Measurements from ENCODE around the gene MTR.

The MTR gene

GRCh38 chr1:236795035-236795756, at the start of gene MTR:
TSS of gene MTR (plus strand) at chr1:236795292. CDS start at chr1:236795704, 412 bp downstream.
- H3K4me3 ChIP-seq (ENCODE audit: low read length) = peak within 1 kb of the TSS; percentile 99
- TF ChIP-seq ZNF274 (IDR thresholded peaks at IDR 0.05; ENCODE audit: low read depth, low read length) = no peak

DNA sequence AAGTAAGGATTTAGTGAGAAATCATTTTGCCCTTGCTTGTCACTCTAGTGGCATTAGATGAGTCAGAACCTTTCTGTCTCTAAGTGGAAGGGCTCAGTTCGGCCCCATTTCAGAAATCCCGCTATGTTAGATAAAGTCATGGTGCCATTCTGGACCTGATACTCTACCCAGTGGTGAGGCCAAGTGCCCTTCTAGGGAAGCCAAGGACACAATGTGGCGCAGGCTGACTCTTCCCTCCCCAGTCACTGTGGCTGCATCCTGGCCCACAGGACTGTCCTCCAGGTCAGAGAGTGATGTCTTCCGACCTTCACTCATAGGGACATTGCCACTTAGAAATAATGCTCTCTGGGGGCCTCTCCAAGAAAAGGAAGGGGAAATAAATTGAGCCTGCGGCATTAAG, 48.3 kb upstream of the MTR start:
- no peak overlapping the region for H3K4me3 ChIP-seq (ENCODE audit: low read length)
- no peak for TF ChIP-seq ZNF274 (IDR thresholded peaks at IDR 0.05; ENCODE audit: low read depth, low read length)

DNA sequence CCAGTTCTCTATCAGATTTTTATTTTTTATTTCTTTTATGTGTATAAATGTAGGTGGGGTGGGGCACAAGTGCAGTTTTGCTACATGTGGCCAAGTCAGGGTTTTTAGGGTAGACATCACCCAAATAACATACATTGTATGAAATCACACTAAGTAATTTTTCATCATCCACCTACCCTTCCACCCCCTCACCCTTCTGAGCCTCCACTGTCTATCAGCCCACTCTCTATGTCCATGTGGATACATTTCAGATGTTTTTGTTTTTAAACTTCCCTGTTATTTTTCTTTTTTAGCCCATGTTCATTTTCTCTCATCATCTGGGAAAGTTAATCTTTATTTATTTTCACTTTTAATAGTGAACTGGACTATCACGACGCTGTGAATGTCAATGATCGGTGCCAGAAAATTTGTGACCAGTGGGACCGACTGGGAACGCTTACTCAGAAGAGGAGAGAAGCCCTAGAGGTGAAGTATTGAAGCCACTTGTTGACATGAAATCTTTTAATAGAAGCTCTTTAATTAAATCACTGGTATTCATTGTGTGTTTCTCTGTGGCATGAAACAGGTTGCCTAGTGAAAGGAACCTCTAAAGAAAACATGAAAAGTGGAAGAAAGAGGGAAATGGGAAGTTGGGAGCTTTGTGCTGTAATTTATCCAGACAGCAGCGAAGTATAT, 47.6 kb upstream of the MTR start:
- H3K4me3 ChIP-seq (ENCODE audit: low read length) = no peak overlapping the region
- TF ChIP-seq ZNF274 (IDR thresholded peaks at IDR 0.05; ENCODE audit: low read depth, low read length) = no peak

DNA sequence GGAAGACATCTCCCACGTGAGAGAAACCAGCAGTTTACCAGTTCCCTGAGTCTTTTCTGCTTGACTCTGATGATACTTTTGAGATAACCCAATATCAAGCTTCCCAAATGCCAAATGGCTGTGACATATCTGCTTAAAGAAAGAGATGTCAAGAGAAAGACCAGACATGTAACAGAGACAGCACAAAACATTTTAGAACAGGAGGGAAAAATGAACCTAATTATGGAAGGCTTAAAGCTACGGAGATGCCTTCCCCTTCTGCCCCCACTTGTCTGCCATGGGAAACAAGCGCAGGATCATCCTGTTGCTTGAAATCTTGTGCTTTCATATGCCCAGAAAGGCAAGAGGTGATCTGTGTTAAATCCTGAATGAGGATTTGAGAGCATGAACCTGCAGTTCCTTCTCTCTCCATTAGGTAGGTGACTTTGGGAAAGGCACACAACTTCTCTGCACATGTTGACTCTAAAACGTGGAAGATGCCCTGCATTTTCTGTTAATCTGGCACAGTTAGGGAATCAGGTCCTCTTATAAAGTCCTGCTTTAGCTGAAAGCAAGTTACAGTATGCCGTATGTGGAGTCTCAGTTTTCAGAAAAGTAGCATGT, 46.7 kb upstream of the MTR start:
- no peak overlapping the region for H3K4me3 ChIP-seq (ENCODE audit: low read length)
- no peak for TF ChIP-seq ZNF274 (IDR thresholded peaks at IDR 0.05; ENCODE audit: low read depth, low read length)

DNA sequence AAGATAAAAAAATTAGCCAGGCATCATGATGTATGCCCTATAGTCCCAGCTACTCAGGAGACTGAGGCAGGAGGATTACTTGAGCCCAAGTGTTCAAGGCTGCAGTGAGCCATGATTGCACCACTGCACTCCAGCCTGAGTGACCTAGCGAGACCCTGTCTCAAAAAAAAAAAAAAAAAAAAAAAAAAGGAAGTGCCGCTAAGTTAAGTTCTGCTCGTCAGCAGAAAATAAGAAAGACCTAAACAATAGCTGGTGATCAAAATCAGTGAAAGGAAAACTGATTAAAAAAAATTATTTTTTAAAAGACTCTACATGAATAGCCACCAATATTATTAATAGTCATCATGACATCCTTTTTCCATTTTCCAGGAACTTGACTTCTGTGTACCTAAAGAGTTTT, 44.2 kb upstream of the MTR start:
- TF ChIP-seq ZNF274 (IDR thresholded peaks at IDR 0.05; ENCODE audit: low read depth, low read length) = no peak
- no peak overlapping the region for H3K4me3 ChIP-seq (ENCODE audit: low read length)

GRCh38 chr1:236751385-236751784, 43.7 kb upstream of the MTR start:
- no peak for TF ChIP-seq ZNF274 (IDR thresholded peaks at IDR 0.05; ENCODE audit: low read depth, low read length)
- no peak overlapping the region for H3K4me3 ChIP-seq (ENCODE audit: low read length)

GRCh38 chr1:236751935-236752334, 43.2 kb upstream of the MTR start:
- no peak for TF ChIP-seq ZNF274 (IDR thresholded peaks at IDR 0.05; ENCODE audit: low read depth, low read length)
- no peak overlapping the region for H3K4me3 ChIP-seq (ENCODE audit: low read length)

DNA sequence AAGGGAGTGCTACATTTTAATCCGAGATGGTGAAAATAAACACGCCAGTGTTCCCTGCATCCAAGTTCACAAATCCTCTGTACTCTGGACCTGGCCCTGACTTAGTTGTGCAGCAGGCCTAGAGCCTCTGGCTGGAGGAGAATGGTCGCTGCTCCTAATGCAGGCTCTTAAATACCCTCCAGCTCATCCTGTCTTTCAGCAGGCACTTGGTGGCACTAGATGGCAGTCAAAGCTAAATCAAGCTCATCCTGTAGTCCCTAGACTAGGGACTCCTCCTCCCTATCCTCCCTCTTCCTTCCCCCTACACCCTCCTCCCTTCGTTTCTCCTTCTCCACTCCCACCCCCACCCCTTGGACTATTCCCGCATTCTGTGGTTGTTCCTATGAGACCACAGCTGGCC, 41.6 kb upstream of the MTR start:
- no peak overlapping the region for H3K4me3 ChIP-seq (ENCODE audit: low read length)
- no peak for TF ChIP-seq ZNF274 (IDR thresholded peaks at IDR 0.05; ENCODE audit: low read depth, low read length)

- H3K4me3 ChIP-seq (ENCODE audit: low read length) = no peak overlapping the region
- TF ChIP-seq ZNF274 (IDR thresholded peaks at IDR 0.05; ENCODE audit: low read depth, low read length) = no peak
Observed at GRCh38 chr1:236753964-236754363, 41.1 kb upstream of the MTR start.

DNA sequence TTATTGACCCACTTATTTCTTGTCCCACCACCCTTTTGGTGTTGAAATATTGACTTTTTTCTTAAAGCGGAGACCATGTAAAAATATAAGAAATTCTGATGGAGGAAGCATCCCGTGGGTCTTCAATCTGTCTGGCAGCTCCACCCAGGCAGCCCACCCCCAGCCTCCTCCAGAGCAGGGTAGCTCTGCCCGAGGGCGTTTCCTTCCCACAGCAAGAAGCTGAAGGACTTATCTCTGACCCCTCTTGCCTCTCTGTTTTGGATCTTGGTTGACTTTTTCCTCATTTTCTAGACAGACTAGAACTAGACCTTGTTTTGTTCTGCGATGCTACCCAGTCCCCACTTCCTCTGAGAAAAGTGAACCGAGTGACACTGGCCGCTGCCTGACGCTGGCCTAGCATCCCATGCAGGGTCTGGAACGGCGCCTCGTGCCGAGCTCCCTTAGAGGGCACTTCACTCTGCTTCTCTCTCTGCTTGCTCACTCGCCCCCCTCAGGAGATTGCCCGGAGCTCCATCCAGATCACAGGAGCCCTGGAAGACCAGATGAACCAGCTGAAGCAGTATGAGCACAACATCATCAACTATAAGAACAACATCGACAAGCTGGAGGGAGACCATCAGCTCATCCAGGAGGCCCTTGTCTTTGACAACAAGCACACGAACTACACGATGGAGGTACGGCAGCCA, 40.4 kb upstream of the MTR start:
- no peak for TF ChIP-seq ZNF274 (IDR thresholded peaks at IDR 0.05; ENCODE audit: low read depth, low read length)
- no peak overlapping the region for H3K4me3 ChIP-seq (ENCODE audit: low read length)

DNA sequence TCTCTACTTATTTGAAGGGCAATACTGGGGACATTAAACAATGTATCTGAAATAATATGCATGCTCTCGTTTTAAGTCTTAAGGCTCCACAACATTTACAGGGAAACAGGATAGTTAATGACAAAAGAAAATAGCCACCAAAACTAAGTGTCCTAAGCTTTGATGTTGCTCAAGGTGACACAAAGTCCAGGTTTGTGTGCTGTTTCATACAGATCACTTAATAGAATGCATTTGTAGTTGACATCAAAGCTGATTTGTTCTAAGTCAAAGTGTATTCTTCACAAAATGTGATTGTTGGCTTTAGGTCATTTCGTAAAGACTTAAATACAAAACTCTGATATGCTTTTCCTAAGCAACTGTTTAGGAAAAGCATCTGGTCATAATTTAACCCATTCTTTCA, 37.5 kb upstream of the MTR start:
- TF ChIP-seq ZNF274 (IDR thresholded peaks at IDR 0.05; ENCODE audit: low read depth, low read length) = no peak
- no peak overlapping the region for H3K4me3 ChIP-seq (ENCODE audit: low read length)

GRCh38 chr1:236759252-236759859, 35.7 kb upstream of the MTR start:
- no peak overlapping the region for H3K4me3 ChIP-seq (ENCODE audit: low read length)
- TF ChIP-seq ZNF274 (IDR thresholded peaks at IDR 0.05; ENCODE audit: low read depth, low read length) = no peak

DNA sequence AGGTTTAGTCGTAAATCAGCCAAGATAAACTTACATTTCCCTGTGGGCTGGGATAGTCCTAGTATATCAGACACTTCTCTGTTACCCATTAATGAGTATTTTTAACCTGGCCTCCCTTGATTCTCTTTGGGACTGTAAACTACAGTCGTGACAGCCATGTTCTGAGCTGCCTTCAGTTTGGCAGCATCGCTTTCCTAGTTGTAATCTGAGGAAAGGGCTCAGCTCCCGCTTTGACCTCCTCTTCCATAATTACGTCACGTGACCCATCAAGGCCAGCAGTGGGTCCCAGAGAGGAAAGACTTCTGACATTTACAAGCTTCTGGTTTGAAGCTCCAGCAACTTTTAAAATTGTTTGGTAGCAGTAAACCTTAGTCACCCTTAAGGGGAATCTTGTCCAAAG, 34.6 kb upstream of the MTR start:
- TF ChIP-seq ZNF274 (IDR thresholded peaks at IDR 0.05; ENCODE audit: low read depth, low read length) = no peak
- no peak overlapping the region for H3K4me3 ChIP-seq (ENCODE audit: low read length)

- TF ChIP-seq ZNF274 (IDR thresholded peaks at IDR 0.05; ENCODE audit: low read depth, low read length) = no peak
- no peak overlapping the region for H3K4me3 ChIP-seq (ENCODE audit: low read length)
Observed at GRCh38 chr1:236760986-236761385, 34.1 kb upstream of the MTR start.
